Measurements from ENCODE around the gene AGO1. TPM values are rescaled to one million over a fixed set of nuclear protein-coding genes. Genes with fewer than 3 reads are reported as not detected.

AGO1 gene
- total and polyA plus RNA-seq, 10 of the 15 experiments (the other 5 are each of a cell fraction or from before 2014, with no cell fraction given): 1.8 to 24.0 (median 8.1) TPM

DNA sequence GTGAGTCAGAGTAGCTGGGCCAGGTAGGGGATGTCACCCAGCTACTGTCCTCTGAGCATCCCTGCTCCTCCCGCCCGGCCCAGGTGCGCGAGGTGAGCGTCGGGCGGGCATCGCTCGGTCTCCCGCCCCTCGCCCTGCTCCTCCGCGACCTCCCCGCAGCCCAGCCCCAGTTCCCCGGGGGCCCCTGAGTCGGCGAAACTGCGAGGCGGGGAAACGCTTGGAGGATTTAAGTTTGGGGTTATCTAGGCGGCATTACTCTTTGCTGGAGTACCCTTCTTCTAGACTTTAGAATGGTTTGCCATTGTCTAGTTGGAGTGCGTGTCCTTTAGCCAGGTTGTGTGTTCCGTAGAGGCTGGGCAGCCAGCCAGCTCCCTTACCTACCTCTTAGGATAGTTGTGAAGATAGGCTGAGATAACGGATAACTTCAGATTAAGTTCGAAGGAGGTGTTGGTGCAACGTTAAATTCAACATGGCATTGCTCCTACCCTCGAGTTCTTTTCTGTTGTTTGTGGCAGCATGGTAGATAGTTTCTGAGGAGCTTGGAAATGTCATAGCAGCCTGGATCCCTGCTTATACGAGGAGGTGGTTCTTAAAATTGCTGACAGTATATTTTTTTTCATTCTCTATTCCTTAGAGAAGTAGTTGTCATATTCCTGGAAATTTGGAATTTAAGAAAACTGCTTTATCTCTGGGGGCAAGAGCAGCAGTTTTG is 48.6 kb downstream of the AGO1 start:
- DNase-seq (ENCODE audit: low read depth, low spot score): no peak
- Histone ChIP-seq H3K27me3 (replicated peaks in 1 of 2; ENCODE audit: control insufficient read depth in 2 of 2, insufficient read depth in 2 of 2, low read length in 1 of 2) (no peaks in the 10 kb centered on the region), H3K9ac (ENCODE audit: control insufficient read depth, insufficient read depth, low read length) (peak overlapping the region; percentile 88), H3K4me3 (peak overlapping the region; percentile 97), H3K79me2 (ENCODE audit: control insufficient read depth, insufficient read depth, low read length) (peaks cover 46% of the 10 kb centered on the region), H2AFZ (ENCODE audit: control insufficient read depth, low read depth, low read length) (peak overlapping the region; percentile 91), H3K4me1 (ENCODE audit: control insufficient read depth, insufficient read depth, low read length) (peaks cover 8% of the 10 kb centered on the region), H3K36me3 (ENCODE audit: control insufficient read depth in 2 of 2, insufficient read depth in 2 of 2, low read length in 1 of 2) (no peaks in the 10 kb centered on the region), H3K4me2 (ENCODE audit: control insufficient read depth, insufficient read depth) (peak overlapping the region; percentile 97), H3K9me3 (replicated peaks; ENCODE audit: control insufficient read depth, insufficient read depth, low read length) (no peaks in the 10 kb centered on the region), H3K27ac (ENCODE audit: control insufficient read depth, insufficient read depth) (peak overlapping the region; percentile 78), H4K20me1 (ENCODE audit: control insufficient read depth, insufficient read depth) (no peaks in the 10 kb centered on the region)
- no TSS peak for BruUV-seq (replicated peaks)
- ChIA-PET CTCF (interaction anchor here (1.1 to 1.3 kb wide), 4 partner anchors 44 to 95 kb away, joined by 3 read pairs; partner anchors contain the start of gene AGO1), SMC1A (ENCODE audit: uncharacterized antibody, unreplicated experiment) (interaction anchor here (0.6 to 2.5 kb wide), 5 partner anchors 10 to 92 kb away, joined by 3 to 12 read pairs (median 5); partner anchors contain the start of gene AGO1), POLR2A (interaction anchor here (0.5 to 1.6 kb wide), 10 partner anchors 13 to 293 kb away, joined by 3 to 7 read pairs (median 4); partner anchors contain the start of genes AGO1 and THRAP3), RAD21 (ENCODE audit: unreplicated experiment) (interaction anchor here (0.7 to 2.3 kb wide), 5 partner anchors 9 to 89 kb away, joined by 3 to 6 read pairs (median 3); partner anchors contain the start of gene AGO1)
- TF ChIP-seq, protein P1, sequence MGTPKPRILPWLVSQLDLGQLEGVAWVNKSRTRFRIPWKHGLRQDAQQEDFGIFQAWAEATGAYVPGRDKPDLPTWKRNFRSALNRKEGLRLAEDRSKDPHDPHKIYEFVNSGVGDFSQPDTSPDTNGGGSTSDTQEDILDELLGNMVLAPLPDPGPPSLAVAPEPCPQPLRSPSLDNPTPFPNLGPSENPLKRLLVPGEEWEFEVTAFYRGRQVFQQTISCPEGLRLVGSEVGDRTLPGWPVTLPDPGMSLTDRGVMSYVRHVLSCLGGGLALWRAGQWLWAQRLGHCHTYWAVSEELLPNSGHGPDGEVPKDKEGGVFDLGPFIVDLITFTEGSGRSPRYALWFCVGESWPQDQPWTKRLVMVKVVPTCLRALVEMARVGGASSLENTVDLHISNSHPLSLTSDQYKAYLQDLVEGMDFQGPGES (IDR thresholded peaks at IDR 0.05): no peak
- 0 out of 2 replicates have a peak, but pooled peaks have one; percentile 10 for TF ChIP-seq RCOR1 (conservative IDR thresholded peaks at IDR 0.05; ENCODE audit: low read depth, low read length)
- no peak for TF ChIP-seq CREM (IDR thresholded peaks at IDR 0.05; ENCODE audit: low read depth)
- 0 out of 2 replicates have a peak, but pooled peaks have one; percentile 1 for TF ChIP-seq TCF3 (IDR thresholded peaks at IDR 0.05; ENCODE audit: borderline replicate concordance, insufficient read depth, low read depth, low read length)
- TF ChIP-seq EED (IDR thresholded peaks at IDR 0.05; ENCODE audit: low read depth): peak; percentile 29; the same call in 1 of the 2 replicates
- in situ Hi-C loops (cut with MboI): no loop called here
- ATAC-seq: peak; percentile 40
- 3% methylated on average over 21 of the region's 28 CpGs for WGBS (ENCODE audit: insufficient coverage, insufficient replicate concordance, low lambda C conversion rate, missing lambda C conversion rate)
- intact Hi-C loops (cut with micrococcal nuclease; ENCODE audit: unreplicated experiment): loop anchor here (2.0 kb wide), 2 partner anchors 49 to 157 kb away; partner anchors contain the start of genes ADPRS and AGO1
- no peak for FAIRE-seq
